Femur (tissue), 1 donor: Measurements from ENCODE around the gene VWA8.

Experiments used
- DNase-seq: peaks from one replicate; pipeline ENCODE4 v3.0.0-alpha.2; 2017

Gene VWA8

GRCh38 chr13:41740479-41740878 is 220.4 kb downstream of the VWA8 start:
- DNase-seq, result no peak

- no peak for DNase-seq
Observed at GRCh38 chr13:41722684-41723535, 238.0 kb downstream of the VWA8 start.

- DNase-seq, result no peak
Observed at GRCh38 chr13:41720839-41721561, 239.9 kb downstream of the VWA8 start.

GRCh38 chr13:41716236-41716635 is 244.7 kb downstream of the VWA8 start:
- DNase-seq, result no peak

- no peak for DNase-seq
Observed at GRCh38 chr13:41713405-41713804, 247.5 kb downstream of the VWA8 start.

- DNase-seq, result no peak
Observed at GRCh38 chr13:41710771-41711170, 250.1 kb downstream of the VWA8 start.

GRCh38 chr13:41709511-41709910 is 251.4 kb downstream of the VWA8 start:
- DNase-seq, result no peak

GRCh38 chr13:41708713-41709112 is 252.2 kb downstream of the VWA8 start:
- peak; percentile 49 for DNase-seq

- no peak for DNase-seq
Observed at GRCh38 chr13:41707194-41707821, 253.6 kb downstream of the VWA8 start.

- DNase-seq, result no peak
Observed at GRCh38 chr13:41706152-41706551, 254.8 kb downstream of the VWA8 start.

- DNase-seq, result no peak
Observed at GRCh38 chr13:41702540-41702939, 258.4 kb downstream of the VWA8 start.

- no peak for DNase-seq
Observed at GRCh38 chr13:41701676-41702075, 259.2 kb downstream of the VWA8 start.

- DNase-seq, result no peak
Observed at GRCh38 chr13:41700790-41701310, 260.1 kb downstream of the VWA8 start.

GRCh38 chr13:41699759-41700158 is 261.1 kb downstream of the VWA8 start:
- DNase-seq, result no peak

GRCh38 chr13:41697578-41697977 is 263.3 kb downstream of the VWA8 start:
- no peak for DNase-seq

GRCh38 chr13:41696163-41697003 is 264.5 kb downstream of the VWA8 start:
- no peak for DNase-seq

- DNase-seq, result peak; percentile 86
Observed at GRCh38 chr13:41694545-41695301, 266.2 kb downstream of the VWA8 start.

GRCh38 chr13:41693434-41693833 is 267.5 kb downstream of the VWA8 start:
- no peak for DNase-seq

- no peak for DNase-seq
Observed at GRCh38 chr13:41691274-41691673, 269.6 kb downstream of the VWA8 start.

- no peak for DNase-seq
Observed at GRCh38 chr13:41682766-41683165, 278.1 kb downstream of the VWA8 start.

GRCh38 chr13:41682001-41682400 is 278.9 kb downstream of the VWA8 start:
- DNase-seq, result no peak

- no peak for DNase-seq
Observed at GRCh38 chr13:41681587-41681986, 279.3 kb downstream of the VWA8 start.
